ENCODE data around the gene GRIK1.

GRIK1 gene

DNA sequence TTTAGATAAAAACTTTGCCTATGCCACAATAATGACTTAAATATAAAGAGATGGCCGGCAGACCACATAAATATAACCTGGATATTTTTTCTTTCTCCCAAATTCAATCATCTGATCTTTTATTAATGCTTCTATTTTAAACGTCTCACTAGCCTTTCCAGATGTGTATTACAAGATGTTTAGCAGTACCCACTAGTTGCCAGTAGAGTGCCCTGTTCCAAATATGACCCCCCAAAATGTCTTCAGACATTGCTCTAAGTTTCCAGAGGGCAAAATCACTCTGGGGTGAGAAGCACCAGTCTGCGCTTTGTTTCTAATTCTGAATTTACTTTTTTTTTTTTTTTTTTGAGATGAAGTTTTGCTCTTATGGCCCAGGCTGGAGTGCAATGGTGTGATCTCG lies 268.1 kb downstream of the GRIK1 start:
- DNase-seq (ENCODE audit: low read depth): no peak

DNA sequence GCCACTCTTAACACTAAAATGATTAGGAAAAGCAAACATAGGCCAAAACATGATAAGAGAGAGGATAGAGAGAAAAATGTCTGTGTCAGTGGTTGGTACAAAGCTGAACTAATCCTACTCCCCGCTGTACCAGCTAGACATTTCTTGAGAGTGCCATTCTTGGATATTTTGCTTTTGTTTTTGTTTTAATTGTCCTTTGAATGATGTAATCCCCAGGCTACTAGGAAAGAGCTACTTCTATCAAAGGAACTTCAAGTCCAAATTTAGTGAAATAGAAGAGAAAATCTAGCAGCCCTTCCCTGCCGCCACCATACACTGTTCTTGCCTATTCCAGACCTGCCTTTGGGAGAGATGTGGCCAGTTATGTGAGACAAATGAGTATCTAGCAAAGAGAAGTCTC lies 269.6 kb downstream of the GRIK1 start:
- DNase-seq (ENCODE audit: low read depth): no peak

GRCh38 chr21:29669416-29669815 lies 270.4 kb downstream of the GRIK1 start:
- DNase-seq (ENCODE audit: low read depth): no peak

DNA sequence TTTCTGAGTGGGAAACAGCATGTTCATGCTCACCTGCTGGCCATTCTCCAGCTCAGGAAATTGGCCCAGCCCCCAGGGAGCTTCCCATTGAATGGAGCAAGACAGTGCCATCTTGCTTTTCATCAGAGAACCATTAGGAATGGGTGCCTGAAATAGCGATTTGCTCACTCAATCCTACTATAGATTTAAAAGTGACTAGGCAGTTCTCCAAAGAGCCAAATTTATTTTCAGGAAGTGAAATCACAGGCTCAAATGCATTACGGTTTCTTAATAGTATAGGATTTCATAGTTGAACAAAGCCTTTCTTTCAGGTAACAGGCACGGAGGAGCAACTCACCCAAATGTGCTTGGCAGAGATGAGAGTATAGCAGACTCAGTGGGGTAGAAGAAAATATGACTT lies 272.1 kb downstream of the GRIK1 start:
- no peak for DNase-seq (ENCODE audit: low read depth)

- DNase-seq (ENCODE audit: low read depth): no peak
Measured at GRCh38 chr21:29664615-29665014, 275.2 kb downstream of the GRIK1 start.

DNA sequence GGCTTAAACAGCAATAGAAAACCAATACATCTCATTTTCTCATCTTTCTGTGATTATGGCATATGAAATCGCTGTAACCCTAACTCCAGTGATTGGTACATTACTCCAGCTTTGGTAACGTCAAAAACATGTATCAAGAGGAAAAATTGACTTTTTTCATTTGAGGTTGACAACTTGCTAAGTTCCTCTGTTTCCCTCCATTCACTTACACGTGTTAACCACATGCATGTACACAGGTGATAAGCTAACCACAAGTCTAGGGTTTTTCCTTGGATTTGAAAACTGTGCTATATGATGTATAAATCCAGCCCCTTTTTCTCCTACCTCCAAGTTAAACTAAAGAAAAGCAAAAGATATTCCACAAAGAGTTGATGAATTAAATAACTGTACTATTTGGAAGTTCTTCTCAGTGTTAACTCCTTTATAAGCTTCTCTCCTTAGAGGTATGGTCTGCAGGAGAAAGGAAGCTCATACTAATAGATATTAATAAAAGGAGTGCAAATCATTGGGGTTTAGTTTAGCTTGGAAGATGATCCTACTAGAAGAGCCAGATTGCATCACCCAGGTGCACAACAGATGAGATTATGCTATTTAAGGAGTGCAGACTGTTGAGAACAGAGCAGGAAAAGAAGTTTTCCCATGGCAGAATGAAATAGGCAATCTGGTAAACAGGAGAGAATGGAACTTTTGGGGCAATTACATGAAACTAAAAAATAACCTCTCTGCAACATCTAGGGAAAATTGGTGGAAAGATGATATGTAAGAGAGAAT lies 277.9 kb downstream of the GRIK1 start:
- DNase-seq (ENCODE audit: low read depth): no peak

DNA sequence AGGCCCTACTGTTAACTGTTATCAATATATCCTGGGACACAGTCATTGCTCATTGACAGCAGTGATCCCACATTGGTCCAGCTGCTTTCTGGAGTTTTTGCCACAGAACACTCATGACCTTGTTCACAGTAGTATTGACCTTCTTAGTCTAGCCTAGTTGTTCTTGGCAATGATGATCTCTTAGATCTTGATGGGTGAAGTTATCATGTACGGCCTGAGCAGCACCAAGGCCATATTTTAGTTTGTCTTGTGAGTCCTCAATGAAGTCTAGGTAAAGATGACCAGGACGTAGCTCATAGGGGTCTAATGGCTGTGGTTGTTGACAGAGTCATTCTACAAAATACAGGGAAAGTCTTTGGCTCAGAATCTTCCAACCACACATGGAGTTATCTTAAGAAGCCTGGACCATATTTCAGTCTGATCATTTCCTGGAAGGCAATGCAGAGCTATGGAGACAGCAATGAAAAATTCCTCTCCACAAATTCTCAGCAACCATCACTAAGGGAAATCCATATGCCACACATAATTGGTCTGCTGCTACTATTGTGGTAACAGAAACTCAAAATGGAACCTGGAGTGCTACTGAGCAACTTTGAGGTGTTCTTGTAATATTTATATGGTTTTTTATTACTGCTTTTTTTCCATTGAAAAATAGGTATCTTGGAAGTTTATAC lies 279.6 kb downstream of the GRIK1 start:
- DNase-seq (ENCODE audit: low read depth): no peak

DNA sequence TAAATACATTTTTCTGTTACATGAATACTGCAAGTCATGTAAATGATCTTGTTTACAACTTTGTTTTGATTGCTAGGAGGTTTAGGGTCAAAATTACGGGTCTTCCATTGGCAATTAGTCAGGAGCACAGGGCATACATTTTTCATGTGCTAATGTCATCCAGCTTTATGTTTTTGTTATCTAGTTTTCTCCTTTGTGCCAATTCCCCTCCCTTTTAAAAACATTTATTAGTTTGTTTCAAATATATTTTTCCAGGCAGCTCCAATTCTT lies 280.9 kb downstream of the GRIK1 start:
- no peak for DNase-seq (ENCODE audit: low read depth)

- no peak for DNase-seq (ENCODE audit: low read depth)
Measured at GRCh38 chr21:29658177-29658933, 281.4 kb downstream of the GRIK1 start.

- DNase-seq (ENCODE audit: low read depth): no peak
Measured at GRCh38 chr21:29657240-29657989, 282.4 kb downstream of the GRIK1 start.

DNA sequence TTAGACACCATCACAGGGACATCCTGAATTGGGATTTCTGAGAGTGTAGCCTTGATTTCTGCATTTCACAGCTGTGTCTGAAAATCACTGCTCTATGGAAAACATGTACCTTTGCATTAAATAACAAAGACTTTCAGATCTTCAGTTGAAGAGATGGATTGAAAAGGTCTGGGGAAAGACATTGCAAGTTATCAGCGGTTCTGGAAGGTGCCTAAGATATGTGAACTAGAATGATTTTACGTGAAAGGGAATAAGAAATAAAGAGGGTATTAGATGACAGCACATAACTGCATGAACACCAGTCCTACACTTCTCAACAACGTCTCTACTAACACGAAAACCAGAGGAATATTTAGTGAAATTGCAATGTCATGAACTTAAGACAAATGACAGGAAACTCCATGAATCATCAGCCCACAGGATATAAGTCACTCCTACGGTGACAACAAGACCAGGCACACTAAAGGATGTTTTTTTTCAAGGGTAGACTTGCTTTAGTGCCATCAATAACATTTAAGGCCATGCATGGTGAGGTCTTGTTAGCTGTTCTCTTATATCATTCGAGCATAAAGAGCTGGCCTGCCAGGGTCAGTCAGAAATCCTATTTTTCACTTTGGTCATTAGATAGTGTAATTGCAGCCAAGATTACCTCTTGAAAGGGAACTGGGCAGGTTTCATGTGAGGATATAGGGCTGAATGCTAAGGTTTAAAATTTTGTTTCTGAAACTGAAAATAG lies 283.1 kb downstream of the GRIK1 start:
- no peak for DNase-seq (ENCODE audit: low read depth)

DNA sequence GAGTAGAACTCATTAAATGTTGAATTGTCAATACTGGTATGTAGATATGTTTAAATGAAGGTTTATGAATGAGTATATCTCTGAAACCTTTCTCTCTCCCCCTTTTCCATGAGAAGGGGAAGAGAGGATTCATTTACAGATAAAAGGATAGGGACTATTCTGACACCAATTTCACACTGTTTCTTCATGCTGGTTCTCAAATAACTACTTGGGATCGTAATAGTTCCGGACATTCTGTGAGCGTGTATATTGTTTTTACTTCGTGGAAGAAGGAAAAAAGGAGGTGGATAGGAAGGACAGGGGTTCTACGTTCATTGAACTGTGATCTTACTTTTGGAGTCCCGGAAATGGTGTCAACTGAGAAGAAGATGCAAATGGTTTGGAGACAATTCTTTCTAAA lies 284.2 kb downstream of the GRIK1 start:
- DNase-seq (ENCODE audit: low read depth): no peak

GRCh38 chr21:29654855-29655254 lies 284.9 kb downstream of the GRIK1 start:
- DNase-seq (ENCODE audit: low read depth): no peak

DNA sequence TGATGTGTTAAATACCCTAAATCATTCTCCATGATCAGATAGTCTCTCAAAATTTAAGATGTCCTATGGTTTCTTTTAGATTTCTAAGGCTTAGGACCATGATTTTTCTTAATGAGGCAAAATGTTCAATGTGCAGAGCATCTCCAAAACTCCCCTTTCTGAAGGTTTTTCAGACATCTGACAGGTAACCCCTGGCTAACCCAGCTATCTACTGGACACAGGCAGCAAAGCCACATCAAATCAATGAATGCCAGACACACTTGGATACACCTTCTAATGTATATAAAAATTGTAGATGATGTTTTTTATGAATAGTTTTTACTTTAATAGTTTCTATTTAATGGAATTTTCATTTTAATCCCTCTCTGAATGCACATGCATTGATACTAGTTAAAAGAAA lies 285.6 kb downstream of the GRIK1 start:
- DNase-seq (ENCODE audit: low read depth): no peak

GRCh38 chr21:29650523-29651022 lies 289.2 kb downstream of the GRIK1 start:
- no peak for DNase-seq (ENCODE audit: low read depth)

DNA sequence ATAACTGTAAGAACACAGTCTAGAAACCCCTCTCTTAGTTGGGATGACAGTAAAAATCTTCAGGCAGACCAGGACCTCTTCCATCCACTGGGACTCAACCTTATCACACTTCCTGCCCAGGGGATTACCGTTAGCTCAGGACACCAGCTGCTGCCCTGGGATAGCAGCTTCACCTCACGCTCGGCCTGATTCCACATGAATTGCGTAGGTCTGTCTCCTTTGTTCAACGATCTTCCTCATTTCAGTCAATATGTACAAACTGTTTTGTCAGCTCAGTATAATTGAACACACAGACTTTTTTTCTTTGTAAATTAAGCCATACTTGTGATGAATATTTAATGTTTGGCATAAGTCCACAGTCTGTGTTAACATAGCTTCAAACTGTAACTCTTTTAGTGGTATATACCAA lies 290.4 kb downstream of the GRIK1 start:
- DNase-seq (ENCODE audit: low read depth): no peak

DNA sequence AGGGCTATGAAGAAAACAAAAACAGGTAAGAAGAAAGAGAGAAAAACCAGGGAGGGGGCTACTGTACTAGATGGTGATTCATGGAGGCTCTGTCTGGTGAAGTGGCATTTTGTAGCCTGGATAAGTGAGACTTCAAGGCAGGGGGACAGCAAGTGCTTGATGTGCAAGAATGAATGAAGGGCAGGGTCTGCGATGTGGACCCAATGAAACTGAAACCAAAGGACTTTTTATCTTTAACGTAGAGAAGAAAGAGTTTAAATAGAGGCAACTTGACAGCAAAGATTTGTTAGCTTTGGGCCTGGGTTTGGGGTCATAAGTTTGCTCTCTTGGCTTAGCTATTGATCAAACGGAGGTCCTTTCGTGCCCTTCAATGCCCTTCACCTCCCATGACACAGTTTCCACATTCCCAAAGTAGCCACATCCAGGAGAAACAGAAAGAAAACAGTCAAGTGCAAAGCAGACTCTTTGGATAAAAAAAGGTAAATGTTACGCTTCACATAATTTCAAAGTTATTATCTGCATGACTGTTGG lies 291.0 kb downstream of the GRIK1 start:
- DNase-seq (ENCODE audit: low read depth): no peak

GRCh38 chr21:29647353-29647781 lies 292.4 kb downstream of the GRIK1 start:
- DNase-seq (ENCODE audit: low read depth): no peak

- DNase-seq (ENCODE audit: low read depth): no peak
Measured at GRCh38 chr21:29645666-29646553, 293.9 kb downstream of the GRIK1 start.

DNA sequence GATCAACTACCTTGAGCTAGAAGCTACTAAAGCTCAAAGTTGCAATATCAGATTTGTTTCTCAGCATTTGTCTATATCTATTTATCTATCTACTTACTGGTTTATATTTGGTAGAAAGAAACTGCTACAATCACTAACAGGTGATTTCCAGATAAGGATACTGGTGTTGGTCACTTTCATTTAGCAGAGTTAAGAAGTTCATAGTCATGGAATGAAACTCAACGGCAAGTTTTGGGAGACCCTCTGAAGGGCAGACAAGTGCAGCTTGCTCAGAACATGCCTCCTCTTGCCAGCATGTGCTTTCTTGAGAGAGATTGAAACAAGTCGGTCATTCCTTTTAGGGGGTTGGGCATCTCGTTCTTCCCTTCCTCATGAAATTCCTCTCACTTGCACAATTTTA lies 296.5 kb downstream of the GRIK1 start:
- no peak for DNase-seq (ENCODE audit: low read depth)

Measured in activated T-helper 9 cell treated with anti-CD3 and anti-CD28 coated beads, Interleukin-2, amount 50 U/mL, for 16 hours (primary cell).